Endothelial cell of hepatic sinusoid (primary cell): ENCODE data around the gene NLRC5.
"Not testable (repeated sequence)": the region's sequence is repeated elsewhere in the genome, so short reads cannot be mapped to it uniquely, and the experiment has no call there.

Experiments
- in situ Hi-C: cut with HindIII; loops from 2 replicates; pipeline ENCODE4 v1.10.0; 2017; ENCODE audit warnings: low sequenced_read_pairs

The NLRC5 gene

DNA sequence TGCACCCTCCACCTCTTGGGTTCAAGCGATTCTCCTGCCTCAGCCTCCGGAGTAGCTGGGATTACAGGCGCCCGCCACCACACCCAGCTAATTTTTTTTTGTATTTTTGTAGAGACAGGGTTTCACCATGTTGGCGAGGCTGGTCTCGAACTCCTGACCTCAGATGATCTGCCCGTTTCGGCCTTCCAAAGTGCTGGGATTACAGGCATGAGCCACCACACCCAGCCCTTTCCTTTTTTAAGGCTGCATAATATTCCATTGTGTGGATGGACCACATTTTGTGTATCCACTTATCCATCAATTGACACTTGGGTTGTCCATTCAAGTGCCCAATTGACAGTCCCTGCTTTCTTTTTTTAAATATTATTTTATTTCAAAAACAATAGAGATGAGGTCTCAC lies 73.8 kb downstream of the NLRC5 start:
- in situ Hi-C loops: not testable (repeated sequence)

DNA sequence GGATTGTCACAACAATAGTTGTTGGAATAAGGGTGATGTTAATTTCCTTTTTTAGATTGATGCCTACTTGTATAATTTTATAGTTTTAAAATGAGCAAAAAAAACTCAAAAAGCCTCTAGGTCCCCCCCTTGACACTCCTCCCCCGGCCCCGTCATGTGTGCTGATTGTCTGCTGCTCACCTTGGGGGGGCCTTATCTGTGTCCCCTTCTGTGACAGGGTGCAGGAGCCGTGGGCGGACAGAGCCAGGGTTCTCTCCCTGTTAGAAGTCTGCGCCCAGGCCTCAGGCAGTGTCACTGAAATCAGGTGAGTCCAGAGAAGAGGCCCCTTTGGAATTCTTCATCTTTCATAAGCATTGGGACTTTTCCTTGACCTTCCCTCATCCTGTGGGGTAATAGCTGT lies 75.6 kb downstream of the NLRC5 start:
- in situ Hi-C loops: no loop called here

DNA sequence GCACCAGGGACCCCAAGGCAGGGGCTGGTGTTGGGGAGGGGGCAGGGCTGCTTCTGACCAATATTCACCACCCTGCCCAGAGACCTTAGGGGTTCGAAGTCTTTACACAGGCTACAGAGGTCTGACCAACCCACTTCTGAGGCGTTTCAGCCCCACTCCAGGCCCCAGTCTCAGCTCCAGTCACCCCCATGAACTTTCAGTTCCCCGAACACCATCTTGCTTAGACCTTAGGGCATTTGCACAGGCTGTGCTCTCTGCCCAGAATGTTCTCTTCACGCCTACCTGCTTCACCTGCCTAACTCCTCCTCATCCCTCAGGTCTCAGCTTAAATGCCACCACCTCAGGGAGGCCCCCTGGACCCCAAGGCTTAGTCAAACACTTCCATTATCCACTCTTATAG lies 77.3 kb downstream of the NLRC5 start:
- in situ Hi-C loops: no loop called here

DNA sequence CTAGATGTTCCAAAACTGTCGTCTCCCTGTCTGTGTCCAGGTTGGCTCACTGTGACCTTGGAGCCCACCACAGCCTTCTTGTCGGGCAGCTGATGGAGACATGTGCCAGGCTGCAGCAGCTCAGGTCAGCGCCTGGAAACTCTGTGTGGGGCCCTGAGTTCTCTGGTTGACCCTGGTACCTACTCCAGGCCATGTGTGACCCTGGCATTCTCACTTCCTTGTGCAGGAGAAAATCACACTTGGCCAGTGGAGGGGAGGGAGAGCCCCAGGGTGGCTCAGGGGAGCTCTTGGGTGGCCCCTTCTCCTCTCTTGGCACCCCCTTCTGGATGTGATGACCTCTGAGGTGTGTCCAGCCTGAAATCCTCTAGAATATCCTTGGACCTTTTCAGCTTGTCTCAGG lies 78.0 kb downstream of the NLRC5 start:
- in situ Hi-C loops: no loop called here

DNA sequence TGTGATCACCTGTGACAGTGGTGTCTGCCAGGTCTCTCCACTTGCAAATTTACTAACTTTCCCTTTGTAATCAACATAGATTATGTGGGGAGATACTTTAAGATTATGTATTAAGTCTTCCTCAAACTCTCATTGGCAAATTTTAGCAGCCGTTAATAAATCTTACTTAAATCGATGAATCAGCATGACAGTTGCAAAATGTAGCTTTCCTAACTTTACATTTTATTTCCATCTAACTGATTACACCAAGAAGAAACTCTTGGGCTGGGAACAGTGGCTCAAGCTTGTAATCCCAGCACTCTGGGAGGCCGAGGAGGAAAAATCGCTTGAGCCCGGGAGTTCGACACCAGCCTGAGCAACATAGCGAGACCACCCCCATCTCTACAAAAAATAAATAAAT lies 79.7 kb downstream of the NLRC5 start:
- in situ Hi-C loops: no loop called here

DNA sequence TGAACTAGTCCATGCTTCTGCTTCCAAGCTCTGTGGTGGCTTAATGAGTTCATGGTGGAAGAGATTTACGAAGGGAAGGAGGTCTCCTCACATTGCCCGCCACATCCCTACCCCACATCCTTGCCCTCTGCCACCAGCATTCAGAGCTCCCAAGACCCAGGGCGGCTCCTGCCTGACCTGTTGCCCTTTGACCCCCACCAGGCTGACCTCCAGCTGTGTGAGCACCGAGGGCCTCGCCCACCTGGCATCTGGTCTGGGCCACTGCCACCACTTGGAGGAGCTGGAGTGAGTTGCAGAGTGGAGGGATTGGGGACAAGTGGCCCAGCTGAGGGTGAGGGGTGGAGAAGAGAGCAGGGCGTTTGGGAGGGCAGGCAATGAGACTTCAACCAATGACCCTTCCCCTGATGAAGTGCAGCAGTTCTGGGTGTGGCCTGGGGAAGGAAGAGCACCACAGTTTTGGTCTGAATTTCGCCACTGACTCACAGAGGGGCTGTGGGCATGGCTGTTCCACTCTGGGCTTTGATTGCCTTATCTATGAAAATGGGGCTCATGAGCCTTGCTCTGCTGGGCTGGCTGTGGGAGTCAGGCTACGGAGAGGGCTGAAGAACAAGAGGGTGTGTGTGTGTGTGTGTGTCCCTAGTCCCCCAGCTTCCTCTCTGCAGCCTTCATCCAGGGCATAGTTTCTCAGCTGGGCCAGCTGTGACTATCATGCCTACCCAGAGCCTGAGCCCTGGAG lies 80.4 kb downstream of the NLRC5 start:
- in situ Hi-C loops: no loop called here

DNA sequence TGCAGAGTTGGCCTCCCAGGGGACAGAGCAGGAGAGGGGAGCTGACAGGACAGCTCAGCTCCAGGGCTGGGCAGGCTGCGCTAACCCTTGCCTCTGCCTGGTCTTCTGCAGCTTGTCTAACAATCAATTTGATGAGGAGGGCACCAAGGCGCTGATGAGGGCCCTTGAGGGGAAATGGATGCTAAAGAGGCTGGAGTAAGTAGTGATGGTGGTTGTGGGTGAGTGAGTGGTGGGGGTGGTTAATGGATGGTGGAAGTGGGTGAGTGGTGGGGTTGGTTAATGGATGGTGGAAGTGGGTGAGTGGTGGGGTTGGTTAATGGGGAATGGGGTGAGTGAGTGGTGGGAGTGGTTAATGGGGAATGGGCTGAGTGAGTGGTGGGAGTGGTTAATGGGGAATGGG lies 81.1 kb downstream of the NLRC5 start:
- in situ Hi-C loops: no loop called here

DNA sequence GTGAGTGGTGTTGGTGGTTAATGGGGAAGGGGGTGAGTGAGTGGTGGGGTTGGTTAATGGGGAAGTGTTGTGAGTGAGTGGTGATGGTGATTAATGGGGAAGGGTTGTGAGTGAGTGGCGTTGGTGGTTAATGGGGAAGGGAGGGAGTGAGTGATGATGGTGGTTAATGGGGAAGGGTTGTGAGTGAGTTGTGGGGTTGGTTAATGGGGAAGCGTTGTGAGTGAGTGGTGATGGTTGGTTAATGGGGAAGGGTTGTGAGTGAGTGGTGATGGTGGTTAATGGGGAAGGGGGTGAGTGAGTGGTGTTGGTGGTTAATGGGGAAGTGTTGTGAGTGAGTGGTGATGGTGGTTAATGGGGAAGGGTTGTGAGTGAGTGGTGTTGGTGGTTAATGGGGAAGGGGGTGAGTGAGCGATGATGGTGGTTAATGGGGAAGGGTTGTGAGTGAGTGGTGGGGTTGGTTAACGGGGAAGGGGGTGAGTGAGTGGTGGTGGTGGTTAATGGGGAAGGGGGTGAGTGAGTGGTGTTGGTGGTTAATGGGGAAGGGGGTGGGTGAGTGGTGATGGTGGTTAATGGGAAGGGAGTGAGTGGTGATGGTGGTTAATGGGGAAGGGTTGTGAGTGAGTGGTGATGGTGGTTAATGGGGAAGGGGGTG lies 81.8 kb downstream of the NLRC5 start:
- in situ Hi-C loops: not testable (repeated sequence)

DNA sequence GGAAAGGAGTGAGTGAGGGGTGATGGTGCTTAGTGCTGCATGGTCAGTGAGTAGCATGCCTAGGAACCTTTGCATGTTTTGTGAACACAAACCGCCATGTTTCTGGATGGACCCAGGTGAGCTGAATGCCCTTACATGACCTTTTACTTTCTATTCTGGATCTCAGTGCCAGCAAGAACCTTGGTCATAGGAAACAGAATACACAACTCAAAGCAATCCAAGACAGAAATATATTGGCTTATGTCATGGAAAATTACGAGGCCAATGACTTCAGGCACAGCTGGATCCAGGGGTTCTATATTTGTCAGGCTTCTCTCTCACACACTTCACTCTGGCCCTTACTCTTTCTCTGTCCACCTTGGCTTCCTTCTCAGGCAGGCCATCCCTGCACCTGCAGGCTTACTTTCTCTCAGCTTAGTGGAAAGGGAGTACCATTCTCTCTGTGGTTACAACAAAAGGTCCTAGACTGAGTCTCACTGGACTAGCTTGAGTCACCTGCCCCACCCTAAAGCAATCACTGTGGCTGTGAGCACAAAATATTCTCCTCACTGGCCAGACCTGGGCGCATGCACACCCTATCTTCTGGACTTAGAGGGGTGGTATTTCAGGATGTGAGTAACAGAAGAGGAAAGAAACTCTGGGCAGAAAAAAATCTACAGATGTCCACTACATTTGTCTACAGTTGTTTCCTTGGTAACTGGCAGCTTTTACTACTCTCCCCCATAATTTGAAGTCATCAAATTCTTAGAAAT lies 82.7 kb downstream of the NLRC5 start:
- in situ Hi-C loops: no loop called here

DNA sequence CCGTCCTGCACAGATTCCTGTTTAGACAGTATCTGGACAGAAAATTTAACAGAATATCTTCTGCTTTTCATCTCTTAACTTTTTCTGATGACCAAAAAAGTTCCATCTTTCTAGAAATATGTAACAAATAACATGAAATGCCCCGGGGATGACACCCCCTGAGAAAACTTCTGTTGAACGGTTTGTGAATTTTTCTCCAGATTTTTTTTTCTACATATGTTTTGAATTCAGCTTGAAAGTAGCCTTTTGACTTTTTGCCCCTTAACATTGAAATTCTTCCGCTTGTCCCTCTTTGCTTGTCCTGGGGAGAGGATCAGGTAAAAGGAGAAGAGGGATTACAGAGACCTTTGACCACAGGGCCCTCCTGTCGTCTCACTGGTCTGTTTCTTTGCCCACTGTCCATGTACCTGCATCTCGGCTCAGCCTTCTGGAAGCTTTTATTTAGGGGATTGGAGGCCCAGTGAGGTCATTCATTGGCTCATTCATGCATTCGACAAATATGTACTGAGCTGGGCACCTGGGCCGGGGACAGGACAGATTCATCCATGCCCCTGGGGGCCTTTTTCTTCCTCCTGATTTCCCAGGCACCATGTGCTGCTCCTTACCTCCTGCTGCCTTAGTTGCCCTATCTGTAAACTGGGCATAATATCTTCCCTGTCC lies 83.4 kb downstream of the NLRC5 start:
- in situ Hi-C loops: no loop called here

DNA sequence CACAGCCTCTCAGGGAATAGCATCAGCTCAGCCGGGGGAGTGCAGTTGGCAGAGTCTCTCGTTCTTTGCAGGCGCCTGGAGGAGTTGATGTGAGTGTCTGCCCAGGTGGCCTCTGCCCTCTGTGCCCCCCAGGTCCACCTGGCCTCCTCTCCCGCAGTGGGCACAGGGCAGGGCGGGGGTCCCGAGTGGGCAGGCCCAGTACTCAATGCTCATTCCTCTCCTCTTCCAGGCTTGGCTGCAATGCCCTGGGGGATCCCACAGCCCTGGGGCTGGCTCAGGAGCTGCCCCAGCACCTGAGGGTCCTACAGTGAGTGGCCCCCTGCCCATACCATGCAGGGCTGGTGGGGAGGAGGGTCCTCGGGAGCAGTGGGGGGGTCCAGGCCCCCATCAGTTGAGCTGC lies 88.4 kb downstream of the NLRC5 start:
- in situ Hi-C loops: loop anchor here (5.0 kb wide), 2 partner anchors 85 to 105 kb away; no protein-coding TSS in a partner anchor

DNA sequence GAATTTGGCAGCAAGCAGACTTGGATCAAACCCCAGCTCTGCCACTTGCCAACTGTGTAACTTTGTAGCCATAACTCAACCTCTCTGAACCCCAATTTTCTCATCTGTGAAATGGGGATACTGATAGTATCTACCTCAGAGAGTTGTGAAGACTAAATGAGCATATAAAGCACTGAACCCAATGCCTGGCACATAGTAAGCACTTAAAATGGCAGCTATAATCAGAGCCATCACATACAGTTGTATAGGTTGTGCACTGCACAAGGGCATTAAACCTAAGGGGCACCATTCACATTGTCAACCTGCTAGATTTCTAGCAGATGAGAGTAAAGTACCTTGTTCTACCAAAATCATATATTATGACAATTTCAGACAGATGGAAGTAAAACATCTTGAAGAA lies 92.4 kb downstream of the NLRC5 start:
- in situ Hi-C loops: no loop called here

DNA sequence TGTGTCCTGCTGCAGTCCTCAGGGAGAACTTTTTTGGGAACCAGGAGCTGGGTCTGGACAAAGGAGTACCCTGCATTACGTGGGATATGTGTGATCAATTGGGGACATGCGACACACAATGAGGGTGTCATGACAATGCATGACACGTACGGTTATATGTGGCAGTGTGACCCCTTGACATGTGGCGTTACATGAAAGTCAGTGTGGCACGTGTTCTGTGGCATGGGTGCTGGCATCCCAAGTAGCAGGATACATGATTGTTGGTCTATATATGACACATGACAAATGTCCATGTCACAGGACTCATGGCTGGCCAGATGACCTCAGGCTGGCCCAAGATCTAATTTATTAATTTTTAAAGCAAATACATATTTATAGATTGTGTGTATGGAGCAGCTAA lies 93.3 kb downstream of the NLRC5 start:
- in situ Hi-C loops: no loop called here

DNA sequence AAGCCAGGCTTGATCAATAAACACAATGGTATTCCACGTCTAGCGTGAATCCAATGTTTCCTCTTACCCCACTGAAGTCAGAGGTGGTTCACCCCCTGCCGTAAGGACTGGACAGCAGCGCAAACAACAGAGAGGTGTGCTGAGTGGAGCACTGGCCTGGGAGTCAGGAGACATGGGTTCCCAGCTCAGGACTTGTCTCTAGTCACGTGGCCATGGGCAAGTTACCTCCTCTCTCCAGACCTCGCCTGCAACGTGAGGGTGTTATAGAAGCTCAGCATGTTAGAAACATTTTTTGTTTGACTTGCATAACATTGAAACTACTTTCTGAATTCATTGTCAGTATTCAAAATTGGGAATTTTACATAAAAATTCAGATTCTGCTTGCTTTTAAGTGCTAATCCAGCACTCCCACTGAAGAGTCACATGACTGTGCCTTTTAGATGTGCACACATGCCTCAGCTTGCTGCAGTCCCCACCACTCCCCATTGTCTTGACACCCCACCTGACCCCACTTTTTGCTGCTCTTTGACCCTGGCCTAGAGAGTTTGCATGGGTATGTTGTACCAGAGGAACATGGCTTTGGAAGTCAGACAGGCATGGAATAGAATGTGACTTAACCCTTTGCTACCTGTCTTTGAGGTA lies 94.2 kb downstream of the NLRC5 start:
- in situ Hi-C loops: no loop called here

DNA sequence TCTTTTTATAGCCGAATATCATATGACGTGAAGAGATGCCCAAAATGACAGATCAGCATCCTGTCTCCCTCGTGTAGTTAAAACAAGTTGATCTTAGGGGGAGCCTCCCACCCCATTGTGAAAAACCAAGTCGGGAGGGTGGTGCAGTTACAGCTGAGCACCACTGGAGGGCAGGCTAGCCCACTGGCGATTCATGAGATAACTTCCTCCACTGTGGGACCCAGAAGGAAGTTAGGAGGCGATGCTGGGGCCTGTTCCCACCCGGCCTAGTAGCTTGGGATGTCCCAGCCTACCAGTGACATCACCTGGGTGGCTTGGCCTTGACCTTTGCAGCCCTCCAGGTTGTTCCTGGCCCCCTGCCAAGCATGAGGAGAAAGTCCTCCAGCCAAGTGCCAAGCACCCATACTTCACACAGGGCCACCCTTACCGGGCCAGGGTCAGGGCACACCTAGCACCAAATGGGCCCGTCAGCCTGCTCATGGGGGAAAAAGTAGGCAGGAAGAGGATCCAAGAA lies 95.0 kb downstream of the NLRC5 start:
- in situ Hi-C loops: no loop called here

DNA sequence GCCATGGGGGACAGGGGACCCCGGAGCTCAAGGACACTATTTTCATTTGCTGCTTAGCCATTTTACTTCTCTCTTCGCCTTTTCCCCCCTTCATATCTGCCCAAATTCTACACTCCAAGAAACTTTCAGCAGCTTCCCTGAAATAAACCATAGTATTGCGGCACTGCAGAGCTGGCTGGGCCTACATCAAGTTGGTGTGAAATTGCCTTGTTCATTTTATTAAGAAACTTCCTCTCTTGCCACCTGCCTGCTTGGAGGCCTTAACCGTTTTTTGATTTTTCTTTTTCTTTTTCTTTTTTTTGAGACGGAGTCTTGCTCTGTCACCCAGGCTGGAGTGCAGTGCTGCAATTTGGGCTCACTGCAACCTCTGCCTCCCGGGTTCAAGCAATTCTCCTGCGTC lies 95.6 kb downstream of the NLRC5 start:
- in situ Hi-C loops: no loop called here

DNA sequence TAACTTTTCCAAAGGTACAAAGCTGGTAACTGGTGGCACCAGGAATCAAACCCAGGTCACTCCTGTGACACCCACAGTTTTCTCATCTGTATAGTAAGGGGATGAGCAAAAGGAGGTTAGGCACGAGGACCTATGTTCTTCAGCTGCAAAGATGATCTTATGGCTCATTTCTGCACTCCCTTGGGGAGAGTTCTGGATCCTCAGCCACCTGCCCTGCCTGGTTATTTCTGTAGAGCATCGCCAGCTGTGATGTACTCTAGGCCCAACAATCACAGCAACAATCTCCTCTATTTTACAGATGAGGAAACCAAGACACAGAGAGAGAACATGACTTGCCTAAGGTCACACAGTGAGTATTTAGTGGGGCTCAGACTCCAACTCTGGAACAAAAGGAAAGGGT lies 97.6 kb downstream of the NLRC5 start:
- in situ Hi-C loops: no loop called here

DNA sequence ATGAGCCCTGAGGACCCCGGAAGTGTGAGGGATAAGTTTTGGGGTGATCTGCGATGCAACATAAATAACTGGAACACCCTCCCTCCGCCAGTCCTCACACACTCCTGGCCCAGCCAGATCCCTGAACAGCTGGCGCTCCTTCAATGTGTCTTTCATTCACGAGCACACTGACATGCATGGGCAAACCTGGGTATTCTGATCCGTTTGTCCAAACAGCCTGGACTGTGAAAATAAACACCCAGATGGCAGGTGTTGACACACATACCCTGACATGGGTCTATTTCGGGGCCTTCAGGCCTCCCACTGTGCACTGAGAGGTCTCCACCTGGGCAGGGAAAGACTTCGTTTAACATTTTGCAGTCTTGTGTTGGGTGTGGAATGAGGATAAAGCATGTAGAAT lies 100.0 kb downstream of the NLRC5 start:
- in situ Hi-C loops: no loop called here

DNA sequence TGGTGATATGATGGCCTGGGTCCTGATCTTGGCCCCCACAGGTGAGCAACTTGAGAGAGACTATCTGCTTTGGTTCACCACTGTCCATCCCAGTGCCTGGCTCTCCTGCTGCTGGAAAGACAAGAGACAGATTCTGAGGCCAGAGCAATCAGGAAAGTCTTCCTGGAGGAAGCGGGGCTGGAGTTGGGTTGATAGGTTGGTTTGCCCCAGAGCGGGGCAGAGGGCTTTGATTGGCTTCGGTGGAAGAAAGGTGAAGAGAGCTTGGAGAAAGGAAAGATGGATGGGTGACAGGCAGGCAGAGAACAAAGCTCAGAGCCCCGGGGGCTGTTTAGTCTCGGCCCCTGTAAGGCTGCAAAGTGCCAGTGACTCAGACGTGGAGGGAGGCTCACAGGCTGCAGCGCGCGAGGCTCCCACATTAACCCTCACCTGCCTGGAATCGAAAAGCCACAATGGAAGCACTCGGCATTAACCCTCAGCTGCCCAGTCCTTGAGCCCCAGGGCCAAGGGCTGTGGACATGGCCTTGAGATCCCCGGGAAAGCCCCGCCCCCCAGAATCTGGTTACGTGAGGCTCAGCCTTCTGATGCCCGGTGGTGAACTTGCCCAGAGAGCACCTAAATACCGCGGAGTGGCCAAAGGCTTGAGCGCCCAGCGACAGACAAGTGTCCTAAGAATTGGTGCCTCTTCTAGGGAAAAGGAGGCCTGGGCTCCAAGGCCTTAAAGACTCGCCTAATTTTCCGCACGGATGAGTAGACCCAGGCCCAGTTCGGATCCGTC lies 102.0 kb downstream of the NLRC5 start:
- in situ Hi-C loops: no loop called here
